Measurements from ENCODE around the gene COQ3.

COQ3 gene

GRCh38 chr6:99402448-99402847, 8.5 kb upstream of the COQ3 start:
- Histone ChIP-seq H3K36me3 (replicated peaks; ENCODE audit: low read depth, low read length) (peaks cover 46% of the 10 kb centered on the region), H4K20me1 (ENCODE audit: insufficient read depth, low read length) (no peaks in the 10 kb centered on the region), H3K27ac (ENCODE audit: low read length) (no peak overlapping the region), H3K9ac (ENCODE audit: low read length) (no peak overlapping the region), H3K4me3 (ENCODE audit: low read length) (no peak overlapping the region), H2AFZ (ENCODE audit: low read depth, low read length) (no peak overlapping the region), H3K4me2 (ENCODE audit: low read length) (no peak overlapping the region), H3K27me3 (ENCODE audit: low read depth, low read length) (no peaks in the 10 kb centered on the region), H3K4me1 (ENCODE audit: low read length) (no peaks in the 10 kb centered on the region), H3K79me2 (ENCODE audit: low read length) (no peaks in the 10 kb centered on the region), H3K9me3 (ENCODE audit: insufficient read depth, low read length) (no peaks in the 10 kb centered on the region)
- TF ChIP-seq EZH2phosphoT487 (IDR thresholded peaks at IDR 0.05; ENCODE audit: low read depth) (no peak), CTCF (IDR thresholded peaks at IDR 0.05; ENCODE audit: low read depth, low read length) (no peak)

- no peaks in the 10 kb centered on the region for H4K20me1 ChIP-seq (ENCODE audit: insufficient read depth, low read length)
- no peak overlapping the region for H2AFZ ChIP-seq (ENCODE audit: low read depth, low read length)
- no peak overlapping the region for H3K9ac ChIP-seq (ENCODE audit: low read length)
- H3K27me3 ChIP-seq (ENCODE audit: low read depth, low read length): no peaks in the 10 kb centered on the region
- H3K4me1 ChIP-seq (ENCODE audit: low read length): 0 out of 2 replicates have a peak, but pooled peaks cover 5% of the 10 kb centered on the region
- TF ChIP-seq CTCF (IDR thresholded peaks at IDR 0.05; ENCODE audit: low read depth, low read length) (no peak), EZH2phosphoT487 (IDR thresholded peaks at IDR 0.05; ENCODE audit: low read depth) (no peak)
- H3K79me2 ChIP-seq (ENCODE audit: low read length): no peaks in the 10 kb centered on the region
- no peak overlapping the region for H3K4me2 ChIP-seq (ENCODE audit: low read length)
- no peaks in the 10 kb centered on the region for H3K9me3 ChIP-seq (ENCODE audit: insufficient read depth, low read length)
- no peak overlapping the region for H3K27ac ChIP-seq (ENCODE audit: low read length)
- H3K36me3 ChIP-seq (replicated peaks; ENCODE audit: low read depth, low read length): peaks cover 15% of the 10 kb centered on the region
- H3K4me3 ChIP-seq (ENCODE audit: low read length): no peak overlapping the region
These were observed 3.3 kb upstream of the COQ3 start for GRCh38 chr6:99397287-99397686.

- Histone ChIP-seq H3K9ac (ENCODE audit: low read length) (peak overlapping the region; percentile 83), H3K79me2 (ENCODE audit: low read length) (no peaks in the 10 kb centered on the region), H3K4me1 (ENCODE audit: low read length) (0 out of 2 replicates have a peak, but pooled peaks cover 5% of the 10 kb centered on the region), H2AFZ (ENCODE audit: low read depth, low read length) (peak overlapping the region; percentile 92), H4K20me1 (ENCODE audit: insufficient read depth, low read length) (no peaks in the 10 kb centered on the region), H3K27me3 (ENCODE audit: low read depth, low read length) (no peaks in the 10 kb centered on the region), H3K4me2 (ENCODE audit: low read length) (peak overlapping the region; percentile 90), H3K9me3 (ENCODE audit: insufficient read depth, low read length) (no peaks in the 10 kb centered on the region), H3K36me3 (replicated peaks; ENCODE audit: low read depth, low read length) (no peaks in the 10 kb centered on the region), H3K4me3 (ENCODE audit: low read length) (peak overlapping the region; percentile 98), H3K27ac (ENCODE audit: low read length) (peak overlapping the region; percentile 76)
- TF ChIP-seq EZH2phosphoT487 (IDR thresholded peaks at IDR 0.05; ENCODE audit: low read depth) (no peak), CTCF (IDR thresholded peaks at IDR 0.05; ENCODE audit: low read depth, low read length) (no peak)
These were observed 663 bp downstream of the COQ3 start for GRCh38 chr6:99393366-99393697.

GRCh38 chr6:99390896-99391295, 3.1 kb downstream of the COQ3 start:
- Histone ChIP-seq H3K9ac (ENCODE audit: low read length) (no peak overlapping the region), H3K36me3 (replicated peaks; ENCODE audit: low read depth, low read length) (no peaks in the 10 kb centered on the region), H3K27ac (ENCODE audit: low read length) (no peak overlapping the region), H3K79me2 (ENCODE audit: low read length) (no peaks in the 10 kb centered on the region), H3K27me3 (ENCODE audit: low read depth, low read length) (no peaks in the 10 kb centered on the region), H3K4me2 (ENCODE audit: low read length) (no peak overlapping the region), H3K9me3 (ENCODE audit: insufficient read depth, low read length) (no peaks in the 10 kb centered on the region), H4K20me1 (ENCODE audit: insufficient read depth, low read length) (no peaks in the 10 kb centered on the region), H2AFZ (ENCODE audit: low read depth, low read length) (no peak overlapping the region), H3K4me3 (ENCODE audit: low read length) (no peak overlapping the region), H3K4me1 (ENCODE audit: low read length) (0 out of 2 replicates have a peak, but pooled peaks cover 5% of the 10 kb centered on the region)
- no peak for TF ChIP-seq CTCF (IDR thresholded peaks at IDR 0.05; ENCODE audit: low read depth, low read length)
- no peak for TF ChIP-seq EZH2phosphoT487 (IDR thresholded peaks at IDR 0.05; ENCODE audit: low read depth)
